Neural crest cell (in vitro differentiated cells): ENCODE data around the gene FGD5. TPM values are rescaled to one million over a fixed set of nuclear protein-coding genes. Genes with fewer than 3 reads are reported as not detected.
A peak's percentile ranks its signal among the peaks of the same experiment; 100 is the strongest.

Experiments
- DNase-seq: peaks from one replicate; pipeline ENCODE4 v3.0.0; 2021; ENCODE audit warnings: low read depth, mixed read lengths, low spot score
- H3K27ac Mint-ChIP-seq: one replicate; pipeline ENCODE4 v1.8.0; 2021; ENCODE audit warnings: mild to moderate bottlenecking, mixed read lengths; ENCODE audit not compliant: unreplicated experiment
- H3K27me3 Mint-ChIP-seq: 2 replicates; pipeline ENCODE4 v1.8.0; 2021; ENCODE audit warnings: low read depth, mild to moderate bottlenecking, mixed read lengths
- H3K36me3 Mint-ChIP-seq: 2 replicates; pipeline ENCODE4 v1.8.0; 2021; ENCODE audit warnings: low read depth, mild to moderate bottlenecking, mixed read lengths
- H3K4me1 Mint-ChIP-seq: 2 replicates; pipeline ENCODE4 v1.8.0; 2021; ENCODE audit warnings: mixed read lengths
- H3K4me3 Mint-ChIP-seq: one replicate; pipeline ENCODE4 v1.8.0; 2021; ENCODE audit warnings: mild to moderate bottlenecking, mixed read lengths
- H3K9me3 Mint-ChIP-seq: 2 replicates; pipeline ENCODE4 v1.8.0; 2021; ENCODE audit warnings: mixed read lengths
- total RNA-seq: library from RNA; stranded (reverse); gene quantifications from 2 replicates; pipeline ENCODE4 v1.2.1, GENCODE V29; 2021
- TF ChIP-seq, protein P1 (sequence below): fragments of 200-600 bp; sonication (generic); conservative IDR thresholded peaks from 2 replicates; pipeline ENCODE4 v1.5.0; 2021; ENCODE audit warnings: antibody characterized with exemption, mild to moderate bottlenecking

FGD5 gene
- total RNA-seq, 1 donor from 2014 or later, result 0.61 TPM

DNA sequence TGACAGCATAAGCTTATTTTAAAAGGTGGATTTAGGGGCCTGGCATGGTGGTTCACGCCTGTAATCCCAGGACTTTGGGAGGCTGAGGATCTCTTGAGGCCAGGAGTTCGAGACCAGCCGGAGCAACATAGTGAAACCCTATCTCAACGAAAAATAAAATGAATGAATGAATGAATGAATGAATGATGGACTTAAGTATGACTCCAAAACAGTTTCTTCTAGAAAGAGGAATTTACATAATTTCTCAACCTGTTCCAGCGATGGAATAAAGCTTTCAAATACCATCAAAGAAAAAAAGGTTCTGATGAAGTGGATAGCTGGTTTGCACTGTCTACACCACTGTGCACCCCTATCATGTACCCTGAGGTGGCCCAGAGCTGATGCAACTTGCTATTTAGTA, 108.5 kb downstream of the FGD5 start:
- H3K27me3 Mint-ChIP-seq, result peaks cover 4% of the 10 kb centered on the region
- DNase-seq, result no peak
- TF ChIP-seq, protein P1, sequence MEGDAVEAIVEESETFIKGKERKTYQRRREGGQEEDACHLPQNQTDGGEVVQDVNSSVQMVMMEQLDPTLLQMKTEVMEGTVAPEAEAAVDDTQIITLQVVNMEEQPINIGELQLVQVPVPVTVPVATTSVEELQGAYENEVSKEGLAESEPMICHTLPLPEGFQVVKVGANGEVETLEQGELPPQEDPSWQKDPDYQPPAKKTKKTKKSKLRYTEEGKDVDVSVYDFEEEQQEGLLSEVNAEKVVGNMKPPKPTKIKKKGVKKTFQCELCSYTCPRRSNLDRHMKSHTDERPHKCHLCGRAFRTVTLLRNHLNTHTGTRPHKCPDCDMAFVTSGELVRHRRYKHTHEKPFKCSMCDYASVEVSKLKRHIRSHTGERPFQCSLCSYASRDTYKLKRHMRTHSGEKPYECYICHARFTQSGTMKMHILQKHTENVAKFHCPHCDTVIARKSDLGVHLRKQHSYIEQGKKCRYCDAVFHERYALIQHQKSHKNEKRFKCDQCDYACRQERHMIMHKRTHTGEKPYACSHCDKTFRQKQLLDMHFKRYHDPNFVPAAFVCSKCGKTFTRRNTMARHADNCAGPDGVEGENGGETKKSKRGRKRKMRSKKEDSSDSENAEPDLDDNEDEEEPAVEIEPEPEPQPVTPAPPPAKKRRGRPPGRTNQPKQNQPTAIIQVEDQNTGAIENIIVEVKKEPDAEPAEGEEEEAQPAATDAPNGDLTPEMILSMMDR, result no peak
- no peaks in the 10 kb centered on the region for H3K36me3 Mint-ChIP-seq
- no peaks in the 10 kb centered on the region for H3K4me1 Mint-ChIP-seq
- no peak overlapping the region for H3K27ac Mint-ChIP-seq
- no peaks in the 10 kb centered on the region for H3K9me3 Mint-ChIP-seq
- H3K4me3 Mint-ChIP-seq, result no peak overlapping the region

DNA sequence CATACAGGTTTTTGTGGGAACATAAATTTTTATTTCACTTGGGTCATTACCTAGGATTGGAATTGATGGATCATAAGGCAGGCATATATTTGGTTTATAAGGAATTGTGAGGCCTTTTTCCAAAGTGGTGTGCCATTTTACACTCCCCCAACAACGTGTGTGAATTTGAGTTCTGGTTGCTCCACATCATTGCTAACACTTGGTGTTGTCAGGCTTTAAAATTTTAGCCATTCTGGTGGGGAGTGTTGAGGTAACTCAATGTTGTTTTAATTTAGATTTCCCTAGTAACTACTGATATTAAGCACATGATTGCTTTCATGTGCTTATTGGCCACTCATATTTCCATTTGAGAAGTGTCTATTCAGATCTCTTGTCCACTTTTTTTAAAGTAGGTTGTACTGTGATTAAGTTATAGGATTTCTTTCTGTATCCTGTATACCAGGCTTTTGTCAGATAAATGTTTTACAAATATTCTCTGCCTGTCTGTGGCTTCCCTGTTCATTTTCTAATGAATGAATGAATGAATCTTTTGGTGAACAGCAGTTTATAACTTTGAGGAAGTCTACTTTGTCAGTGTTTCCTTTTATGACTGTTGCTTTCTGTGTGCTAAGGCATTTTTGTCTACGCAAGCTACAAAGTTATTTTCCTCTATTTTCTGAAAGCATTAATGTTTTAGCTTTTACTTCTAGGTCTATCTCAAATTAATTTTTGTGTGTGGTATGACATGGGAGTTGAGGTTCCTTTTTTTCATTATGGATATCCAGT, 110.7 kb downstream of the FGD5 start:
- Mint-ChIP-seq H3K27ac (no peak overlapping the region), H3K36me3 (no peaks in the 10 kb centered on the region)

DNA sequence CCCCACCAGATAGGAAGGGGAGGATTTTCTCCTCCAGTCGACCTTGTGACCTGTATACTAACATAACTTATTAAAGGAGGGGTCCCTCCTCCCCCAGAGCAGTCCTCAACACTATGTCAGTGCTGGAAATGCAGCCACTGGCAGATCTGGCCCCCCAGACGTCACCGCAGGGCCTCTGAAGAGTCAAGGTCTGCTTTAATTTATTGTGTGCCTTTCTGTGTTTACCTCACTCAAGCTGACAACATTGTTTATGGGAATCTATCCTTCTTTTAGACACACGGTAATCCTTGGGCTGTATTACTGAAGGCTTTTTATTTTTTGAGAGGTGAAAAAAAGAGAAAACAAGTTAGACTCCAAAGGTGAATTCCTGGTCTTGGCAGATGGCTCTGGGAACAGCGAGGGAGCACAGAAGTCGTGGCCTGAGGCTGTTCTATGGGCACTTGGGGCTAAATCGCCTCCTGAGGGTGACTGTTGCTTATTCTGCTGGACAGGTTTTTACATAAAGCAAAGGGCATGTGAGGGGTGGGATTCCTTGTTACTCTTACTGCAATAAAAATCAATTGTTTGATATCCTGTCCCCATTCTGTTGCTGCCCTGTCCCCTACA, 115.2 kb downstream of the FGD5 start:
- Mint-ChIP-seq H3K36me3 (no peaks in the 10 kb centered on the region), H3K27me3 (no peaks in the 10 kb centered on the region), H3K9me3 (no peaks in the 10 kb centered on the region), H3K4me1 (peaks cover 6% of the 10 kb centered on the region), H3K27ac (no peak overlapping the region), H3K4me3 (no peak overlapping the region)
- TF ChIP-seq, protein P1, result no peak
- no peak for DNase-seq

More for the DNA sequence above, 110.7 kb downstream of the FGD5 start:
- TF ChIP-seq, protein P1, result no peak
- no peaks in the 10 kb centered on the region for H3K9me3 Mint-ChIP-seq
- peaks cover 6% of the 10 kb centered on the region for H3K4me1 Mint-ChIP-seq
- no peak for DNase-seq
- H3K4me3 Mint-ChIP-seq, result no peak overlapping the region
- no peaks in the 10 kb centered on the region for H3K27me3 Mint-ChIP-seq

DNA sequence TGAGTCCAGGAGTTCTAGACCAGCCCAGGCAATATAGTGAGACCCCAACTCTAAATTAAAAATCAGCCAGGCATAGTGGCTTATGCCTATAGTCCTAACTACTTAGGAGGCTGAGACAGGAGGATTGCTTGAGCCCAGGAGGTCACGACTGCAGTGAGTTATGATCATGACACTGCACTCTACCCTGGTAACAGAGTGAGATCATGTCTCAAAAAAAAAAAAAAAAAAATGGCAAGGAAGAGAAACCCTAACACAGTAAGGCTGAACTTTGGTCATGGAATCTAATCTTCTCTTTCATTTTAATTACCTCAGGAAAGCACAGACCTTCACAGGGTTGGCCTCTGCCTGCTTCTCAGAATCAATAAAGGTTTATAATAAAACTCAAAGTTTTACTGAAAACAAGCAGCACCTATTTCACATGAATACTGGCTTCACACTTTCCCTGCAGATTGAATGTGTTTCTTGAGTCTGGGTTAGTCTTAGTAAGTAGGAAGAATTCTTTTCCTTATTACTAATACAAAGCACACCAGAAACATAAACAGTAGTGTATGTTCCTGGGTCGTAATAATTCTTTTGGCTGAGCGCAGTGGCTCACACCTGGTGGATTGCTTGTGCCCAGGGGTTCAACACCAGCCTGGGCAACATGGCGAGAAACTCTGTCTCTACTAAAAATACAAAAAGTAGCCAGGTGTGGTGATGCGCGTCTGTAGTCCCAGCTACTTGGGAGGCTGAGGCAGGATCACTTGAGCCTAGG, 117.0 kb downstream of the FGD5 start:
- Mint-ChIP-seq H3K9me3 (no peaks in the 10 kb centered on the region), H3K4me1 (peaks cover 6% of the 10 kb centered on the region), H3K27me3 (no peaks in the 10 kb centered on the region), H3K4me3 (no peak overlapping the region), H3K36me3 (no peaks in the 10 kb centered on the region), H3K27ac (no peak overlapping the region)
- DNase-seq, result no peak
- TF ChIP-seq, protein P1, result no peak

DNA sequence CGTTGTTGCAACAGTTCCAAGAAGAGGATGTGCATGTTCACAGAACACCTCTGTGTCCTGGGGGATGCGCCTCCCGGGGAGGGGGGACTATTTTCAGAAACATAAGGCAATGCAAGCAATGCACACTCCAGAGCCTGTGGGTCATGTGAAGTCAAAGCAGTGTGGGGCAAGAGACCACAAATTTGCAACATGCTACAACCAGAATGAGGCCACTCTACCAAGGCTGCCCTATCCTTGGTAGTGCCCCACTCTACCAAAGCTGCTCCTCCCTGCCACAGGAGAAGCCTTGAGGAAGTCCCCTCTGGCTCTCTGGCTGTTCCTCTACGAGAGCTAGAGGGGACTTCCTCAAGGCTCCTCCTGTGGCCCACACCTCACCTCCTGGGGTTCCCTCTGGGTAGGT, 120.2 kb downstream of the FGD5 start:
- Mint-ChIP-seq H3K4me1 (peaks cover 25% of the 10 kb centered on the region), H3K36me3 (peaks cover 2% of the 10 kb centered on the region), H3K4me3 (peak overlapping the region; percentile 57), H3K9me3 (no peaks in the 10 kb centered on the region), H3K27me3 (no peaks in the 10 kb centered on the region), H3K27ac (no peak overlapping the region)
- TF ChIP-seq, protein P1, result no peak
- no peak for DNase-seq
